ENCODE measurements around the gene APOL1. TPM values are rescaled to one million over a fixed set of nuclear protein-coding genes. Genes with fewer than 3 reads are reported as not detected.

The APOL1 gene
- total RNA-seq, 1 donor from 2014 or later: 2.3 TPM

GRCh38 chr22:36238373-36239149 lies 14.4 kb upstream of the APOL1 start:
- no peaks in the 10 kb centered on the region for H3K27me3 ChIP-seq (ENCODE audit: control insufficient read depth, insufficient read depth, low read length)
- DNase-seq (ENCODE audit: low read depth): no peak
- peak overlapping the region; percentile 45 for H3K4me3 ChIP-seq (ENCODE audit: low read depth, low read length)
- H3K36me3 ChIP-seq (ENCODE audit: control insufficient read depth, insufficient read depth, low read length): no peaks in the 10 kb centered on the region
- TF ChIP-seq CTCF (IDR thresholded peaks at IDR 0.05; ENCODE audit: insufficient read depth, low read length, poor library complexity, severe bottlenecking): no peak

- no peak for DNase-seq (ENCODE audit: low read depth)
- H3K4me3 ChIP-seq (ENCODE audit: low read depth, low read length): peak overlapping the region; percentile 45
- no peaks in the 10 kb centered on the region for H3K36me3 ChIP-seq (ENCODE audit: control insufficient read depth, insufficient read depth, low read length)
- TF ChIP-seq CTCF (IDR thresholded peaks at IDR 0.05; ENCODE audit: insufficient read depth, low read length, poor library complexity, severe bottlenecking): no peak
- no peaks in the 10 kb centered on the region for H3K27me3 ChIP-seq (ENCODE audit: control insufficient read depth, insufficient read depth, low read length)
Measured at GRCh38 chr22:36239150-36239400, 13.9 kb upstream of the APOL1 start.

GRCh38 chr22:36239401-36240171 lies 13.3 kb upstream of the APOL1 start, which contains the start of gene APOL2:
APOL2 (minus strand) TSS chr22:36239527; CDS start chr22:36233162, 6,365 bp downstream.
- TF ChIP-seq CTCF (IDR thresholded peaks at IDR 0.05; ENCODE audit: insufficient read depth, low read length, poor library complexity, severe bottlenecking): peak; percentile 73
- H3K36me3 ChIP-seq (ENCODE audit: control insufficient read depth, insufficient read depth, low read length): no peaks in the 10 kb centered on the region
- no peaks in the 10 kb centered on the region for H3K27me3 ChIP-seq (ENCODE audit: control insufficient read depth, insufficient read depth, low read length)
- peak within 1 kb of the TSS; percentile 45 for H3K4me3 ChIP-seq (ENCODE audit: low read depth, low read length)
- DNase-seq (ENCODE audit: low read depth): peak; percentile 83

- DNase-seq (ENCODE audit: low read depth): no peak
- no peaks in the 10 kb centered on the region for H3K36me3 ChIP-seq (ENCODE audit: control insufficient read depth, insufficient read depth, low read length)
- no peaks in the 10 kb centered on the region for H3K27me3 ChIP-seq (ENCODE audit: control insufficient read depth, insufficient read depth, low read length)
- TF ChIP-seq CTCF (IDR thresholded peaks at IDR 0.05; ENCODE audit: insufficient read depth, low read length, poor library complexity, severe bottlenecking): no peak
- no peak overlapping the region for H3K4me3 ChIP-seq (ENCODE audit: low read depth, low read length)
Measured at GRCh38 chr22:36243986-36244385, 8.9 kb upstream of the APOL1 start.

- no peak for TF ChIP-seq CTCF (IDR thresholded peaks at IDR 0.05; ENCODE audit: insufficient read depth, low read length, poor library complexity, severe bottlenecking)
- no peak for DNase-seq (ENCODE audit: low read depth)
- Histone ChIP-seq H3K36me3 (ENCODE audit: control insufficient read depth, insufficient read depth, low read length) (no peaks in the 10 kb centered on the region), H3K27me3 (ENCODE audit: control insufficient read depth, insufficient read depth, low read length) (no peaks in the 10 kb centered on the region), H3K4me3 (ENCODE audit: low read depth, low read length) (no peak overlapping the region)
Measured at GRCh38 chr22:36244522-36245391, 8.2 kb upstream of the APOL1 start.

Data from kidney epithelial cell (primary cell).